ENCODE measurements around the gene IRF9.
A peak's percentile ranks its signal among the peaks of the same experiment; 100 is the strongest.
"Not testable (repeated sequence)": the region's sequence is repeated elsewhere in the genome, so short reads cannot be mapped to it uniquely, and the experiment has no call there.

IRF9 gene

DNA sequence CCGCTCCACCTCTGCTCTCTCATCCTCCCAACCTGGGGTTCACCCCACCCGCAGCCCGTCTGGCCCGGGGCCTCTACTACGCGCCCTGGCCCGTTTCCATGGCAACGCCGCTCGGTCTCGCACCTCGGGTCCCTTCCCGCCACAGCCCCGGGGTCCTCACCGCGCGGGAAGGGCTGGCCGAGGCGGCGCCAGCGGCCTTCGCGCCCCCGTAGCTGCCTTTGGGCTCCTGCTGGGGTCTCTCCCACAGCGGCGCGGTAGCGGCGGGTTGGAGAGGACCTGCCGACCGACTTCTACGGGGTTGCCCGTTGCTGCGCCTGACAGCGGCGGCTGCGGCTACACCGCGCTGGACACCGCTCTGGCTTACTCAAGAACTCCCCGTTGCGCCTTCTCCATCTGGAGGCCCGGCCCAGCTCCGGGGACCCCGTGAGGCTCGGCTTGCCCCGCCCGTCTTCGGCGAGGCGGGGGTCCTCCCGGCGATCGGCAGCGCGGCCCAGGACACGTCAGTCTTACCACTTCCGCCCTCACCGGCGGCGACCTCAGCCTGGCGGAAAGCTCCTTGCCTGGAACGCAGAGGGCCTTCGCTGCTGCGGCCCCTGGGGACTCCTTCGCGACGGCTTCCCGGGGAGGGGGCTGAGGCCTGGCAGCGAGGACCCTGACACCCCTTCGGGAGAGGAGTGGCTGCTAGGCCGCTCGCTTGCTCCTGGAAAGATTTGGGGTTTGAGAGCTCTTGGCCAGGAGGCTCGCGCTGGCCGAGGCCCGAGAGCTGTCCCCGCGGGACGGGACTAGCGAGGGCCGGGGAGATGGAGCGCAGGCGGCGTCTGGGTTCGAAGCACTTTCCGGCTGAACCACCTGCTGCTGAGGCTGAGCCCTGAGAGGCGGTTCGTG lies 34.4 kb downstream of the IRF9 start, which contains the start of gene TM9SF1:
Gene TM9SF1, minus strand, starts transcription at position 256 of the 885 bp plus-strand sequence. CDS start 422 bp downstream, outside the sequence.
- DNase-seq, result peak; percentile 44

DNA sequence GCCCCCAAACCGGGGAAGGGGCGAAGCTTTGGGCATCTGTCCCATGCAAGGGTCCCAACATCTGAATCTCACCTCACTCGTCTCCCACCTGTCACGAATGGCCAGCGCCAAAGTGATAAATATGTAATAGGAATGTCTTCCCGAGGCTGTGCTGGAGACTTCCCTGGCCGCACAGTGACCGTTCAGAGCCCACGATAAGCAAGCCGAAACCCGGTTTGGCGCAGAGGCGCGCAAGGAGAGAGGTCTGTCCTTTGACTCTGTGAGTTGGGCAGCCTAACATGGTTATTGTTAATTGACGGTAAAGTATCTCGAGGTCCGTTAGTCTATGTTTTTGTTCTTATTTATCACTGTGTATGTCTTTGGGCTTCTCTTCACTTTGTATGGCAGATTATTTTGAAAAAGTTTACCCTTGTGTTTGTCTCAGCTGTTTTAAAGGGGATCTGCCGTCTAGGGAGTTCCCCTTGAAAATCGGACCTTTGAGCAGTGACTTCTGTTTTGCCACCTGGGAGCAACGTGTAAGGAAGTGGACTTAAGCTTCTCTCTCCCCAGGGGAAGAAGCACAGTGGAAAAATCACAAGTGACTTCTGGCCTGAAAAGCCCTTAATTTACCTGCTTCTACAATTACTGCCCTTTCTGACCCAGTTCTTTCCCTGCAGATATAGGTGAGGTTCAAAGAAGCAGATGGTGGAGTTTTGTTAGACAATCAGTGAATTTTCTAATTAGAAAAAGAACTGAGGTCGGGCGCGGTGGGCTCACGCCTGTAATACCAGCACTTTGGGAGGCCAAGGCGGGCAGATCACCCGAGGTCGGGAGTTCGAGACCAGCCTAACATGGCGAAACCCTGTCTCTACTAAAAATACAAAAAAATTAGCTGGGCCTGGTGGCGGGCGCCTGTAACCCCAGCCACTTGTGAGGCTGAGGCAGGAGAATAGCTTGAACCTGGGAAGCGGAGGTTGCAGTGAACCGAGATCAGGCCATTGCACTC lies 35.3 kb downstream of the IRF9 start:
- no peak for DNase-seq

DNA sequence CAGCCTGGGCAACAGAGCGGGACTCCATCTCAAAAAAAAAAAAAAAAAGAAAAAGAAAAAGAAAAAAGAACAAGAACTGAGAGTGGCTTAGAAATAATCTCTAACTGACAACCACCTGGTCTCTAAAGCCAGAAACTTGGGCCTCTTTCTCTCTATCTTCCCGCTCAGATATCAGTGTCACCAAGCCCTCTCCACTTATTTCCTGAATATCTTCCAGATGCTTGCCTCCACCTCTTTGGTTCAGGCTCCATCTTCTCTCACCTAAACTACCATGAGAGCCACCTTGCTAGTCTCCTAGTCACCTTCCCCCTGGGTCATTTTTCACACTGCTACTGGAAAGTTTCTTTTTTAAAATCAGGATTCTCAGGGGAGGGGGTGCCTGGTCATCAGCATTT lies 36.0 kb downstream of the IRF9 start:
- DNase-seq, result no peak

DNA sequence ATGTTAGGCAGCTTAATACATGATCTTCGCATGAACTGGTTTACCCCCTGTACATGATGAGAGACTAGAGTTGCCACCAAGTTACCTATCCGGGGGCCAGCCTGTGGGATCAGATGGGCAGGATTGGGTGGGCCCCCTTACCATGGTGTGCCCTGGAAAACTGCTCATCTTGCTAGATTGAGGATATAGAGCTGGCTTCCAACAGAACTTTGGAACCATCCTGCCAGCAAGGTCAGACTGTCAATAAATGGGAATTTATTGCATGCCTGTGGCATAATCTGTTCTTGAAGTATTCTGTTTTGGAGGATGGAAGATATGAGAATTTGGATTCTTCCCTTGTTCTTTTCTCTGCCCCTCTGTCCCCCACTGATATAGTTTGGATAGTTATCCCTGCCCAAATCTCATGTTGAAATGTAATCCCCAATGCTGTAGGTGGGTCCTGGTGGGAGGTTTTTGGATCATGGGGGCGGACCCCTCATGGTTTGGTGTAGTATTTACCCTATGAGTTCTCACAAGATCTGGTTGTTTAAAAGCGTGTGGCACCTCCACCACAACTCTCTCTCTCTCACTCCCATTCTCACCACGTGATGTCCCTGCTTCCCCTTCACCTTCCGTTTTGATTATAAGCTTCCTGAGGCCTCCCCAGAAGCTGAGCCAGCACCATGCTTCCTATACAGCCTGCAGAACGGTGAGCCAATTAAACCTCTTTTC lies 37.9 kb downstream of the IRF9 start:
- DNase-seq, result no peak

DNA sequence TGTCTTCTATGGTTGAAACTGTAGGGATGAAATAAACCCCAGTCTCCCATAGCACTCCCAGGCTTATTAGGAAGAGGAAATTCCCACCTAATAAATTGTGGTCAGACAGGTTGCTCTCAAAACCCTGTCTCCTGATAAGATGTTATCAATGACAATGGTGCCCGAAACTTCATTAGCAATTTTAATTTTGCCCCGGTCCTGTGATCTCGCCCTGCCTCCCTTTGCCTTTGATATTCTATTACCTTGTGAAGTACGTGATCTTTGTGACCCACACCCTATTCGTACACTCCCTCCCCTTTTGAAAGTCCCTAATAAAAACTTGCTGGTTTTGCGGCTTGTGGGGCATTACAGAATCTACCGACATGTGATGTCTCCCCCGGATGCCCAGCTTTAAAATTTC lies 41.5 kb downstream of the IRF9 start:
- DNase-seq, result not testable (repeated sequence)

DNA sequence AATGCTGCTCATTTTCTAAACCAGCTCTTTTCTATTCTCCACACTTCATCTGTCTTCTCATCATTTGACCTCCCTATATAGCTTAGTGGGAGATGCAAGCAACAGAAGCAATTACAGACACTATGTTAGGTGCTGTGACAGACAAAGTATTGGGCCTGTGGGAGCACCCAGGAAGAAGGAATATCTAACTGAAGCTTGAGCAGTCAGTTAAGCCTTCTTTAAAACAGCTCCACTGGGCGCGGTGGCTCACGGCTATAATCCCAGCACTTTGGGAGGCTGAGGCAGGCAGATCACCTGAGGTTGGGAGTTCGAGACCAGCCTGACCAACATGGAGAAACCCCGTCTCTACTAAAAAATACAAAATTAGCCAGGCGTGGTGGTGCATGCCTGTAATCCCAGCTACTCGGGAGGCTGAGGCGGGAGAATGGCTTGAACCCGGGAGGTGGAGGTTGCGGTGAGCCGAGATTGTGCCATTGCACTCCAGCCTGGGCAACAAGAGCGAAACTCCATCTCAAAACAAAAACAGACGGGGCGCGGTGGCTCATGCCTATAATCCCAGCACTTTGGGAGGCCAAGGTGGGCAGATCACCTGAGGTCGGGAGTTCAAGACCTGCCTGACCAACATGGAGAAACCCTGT lies 42.3 kb downstream of the IRF9 start:
- not testable (repeated sequence) for DNase-seq

DNA sequence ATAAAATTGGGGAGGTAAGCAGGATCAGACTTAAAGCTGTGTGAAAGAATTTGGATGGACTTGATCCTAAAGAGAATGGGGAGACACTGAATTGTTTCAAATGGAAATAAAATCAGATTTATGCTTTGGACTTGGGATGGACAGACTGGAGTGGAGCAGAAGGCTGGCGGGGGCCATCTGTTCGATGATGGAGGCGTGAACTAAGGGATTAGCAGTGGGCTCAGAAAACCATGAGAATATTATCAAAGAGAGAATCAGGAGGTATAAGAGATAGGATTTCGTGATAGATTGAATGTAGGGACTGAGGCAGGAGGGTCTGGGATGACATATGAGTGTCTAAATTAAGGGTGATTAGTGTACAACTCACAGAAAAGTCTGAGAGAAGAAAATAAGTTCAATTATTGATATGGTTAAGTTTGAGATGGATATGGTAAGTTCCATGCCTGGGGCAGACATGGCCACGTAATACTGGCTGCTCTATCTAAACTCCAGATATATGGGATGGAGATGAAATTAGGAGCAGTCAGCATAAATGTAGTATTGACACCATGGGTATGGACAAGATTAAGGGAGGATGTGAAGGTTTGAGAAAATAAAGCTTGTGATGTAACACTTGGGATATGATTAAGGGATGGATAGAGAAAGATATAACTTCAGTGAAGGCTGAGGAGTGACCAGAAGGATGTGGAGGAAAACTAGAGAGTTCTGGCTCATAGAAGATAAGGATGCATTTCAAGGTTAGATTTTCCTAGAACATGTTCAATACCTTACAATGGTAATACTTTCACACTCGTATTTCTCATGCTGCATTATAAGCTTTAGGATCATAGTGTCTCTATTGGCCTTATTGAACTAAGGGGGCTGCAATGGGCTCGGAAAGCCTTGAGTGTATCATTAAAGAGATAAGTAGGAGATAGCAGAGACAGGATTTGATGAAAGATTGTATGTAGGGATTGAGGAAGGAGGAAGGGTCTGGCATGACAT lies 43.4 kb downstream of the IRF9 start:
- DNase-seq, result no peak

DNA sequence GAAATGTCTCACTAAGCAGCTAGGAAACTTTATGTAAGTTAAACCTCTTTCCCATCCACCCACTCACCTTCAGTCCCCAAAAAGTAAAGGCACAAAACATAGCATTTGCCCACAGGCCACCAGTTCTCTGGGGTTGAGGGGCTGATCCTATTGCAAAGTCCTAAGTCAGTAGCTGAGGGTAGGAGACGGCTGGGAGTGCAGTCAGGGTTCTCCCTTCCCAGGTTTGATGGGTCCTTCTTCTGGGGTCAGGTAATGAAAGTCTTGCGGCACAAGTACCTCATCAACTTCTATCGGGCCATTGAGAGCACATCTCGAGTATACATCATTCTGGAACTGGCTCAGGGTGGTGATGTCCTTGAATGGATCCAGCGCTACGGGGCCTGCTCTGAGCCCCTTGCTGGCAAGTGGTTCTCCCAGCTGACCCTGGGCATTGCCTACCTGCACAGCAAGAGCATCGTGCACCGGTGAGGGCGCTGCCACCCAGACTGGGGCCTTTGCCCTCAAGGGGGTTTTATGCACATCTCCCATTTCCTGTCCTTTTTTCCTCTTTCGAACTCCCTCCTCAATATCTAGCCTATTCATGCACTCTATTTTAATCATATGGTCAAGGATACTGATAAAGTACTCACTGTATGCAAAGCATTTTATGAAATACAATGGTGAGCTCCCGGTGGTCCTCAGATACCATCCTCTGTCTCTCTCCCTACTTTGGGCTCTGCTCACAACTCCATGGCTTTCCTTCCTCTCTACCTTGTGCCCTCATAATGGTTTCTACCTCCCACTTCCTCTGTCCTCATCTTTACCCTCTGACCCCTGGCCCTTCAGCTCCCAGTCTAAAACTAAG lies 45.4 kb downstream of the IRF9 start:
- no peak for DNase-seq

DNA sequence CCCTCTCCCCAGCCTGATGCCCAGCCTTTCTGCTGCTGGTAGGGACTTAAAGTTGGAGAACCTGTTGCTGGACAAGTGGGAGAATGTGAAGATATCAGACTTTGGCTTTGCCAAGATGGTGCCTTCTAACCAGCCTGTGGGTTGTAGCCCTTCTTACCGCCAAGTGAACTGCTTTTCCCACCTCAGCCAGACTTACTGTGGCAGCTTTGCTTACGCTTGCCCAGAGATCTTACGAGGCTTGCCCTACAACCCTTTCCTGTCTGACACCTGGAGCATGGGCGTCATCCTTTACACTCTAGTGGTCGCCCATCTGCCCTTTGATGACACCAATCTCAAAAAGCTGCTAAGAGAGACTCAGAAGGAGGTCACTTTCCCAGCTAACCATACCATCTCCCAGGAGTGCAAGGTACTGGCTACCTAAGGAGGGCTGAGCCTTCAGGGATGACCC lies 46.1 kb downstream of the IRF9 start:
- no peak for DNase-seq

DNA sequence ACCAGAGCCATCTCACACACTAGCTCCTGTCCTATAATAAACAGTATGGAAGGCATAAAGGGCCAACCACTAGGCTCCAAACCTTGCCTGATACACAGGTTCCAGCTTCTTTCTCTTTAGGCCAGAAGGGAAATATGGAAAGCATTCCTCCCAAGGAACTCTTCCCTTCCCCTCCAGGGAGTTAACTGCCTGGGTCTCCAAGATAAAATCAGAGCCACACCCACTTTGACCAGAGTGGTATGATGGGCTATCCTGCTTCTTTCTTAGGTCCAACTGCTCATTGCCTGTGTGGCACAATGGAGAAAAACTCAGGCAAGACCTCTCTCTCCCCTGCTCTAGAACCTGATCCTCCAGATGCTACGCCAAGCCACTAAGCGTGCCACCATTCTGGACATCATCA lies 46.6 kb downstream of the IRF9 start:
- no peak for DNase-seq

DNA sequence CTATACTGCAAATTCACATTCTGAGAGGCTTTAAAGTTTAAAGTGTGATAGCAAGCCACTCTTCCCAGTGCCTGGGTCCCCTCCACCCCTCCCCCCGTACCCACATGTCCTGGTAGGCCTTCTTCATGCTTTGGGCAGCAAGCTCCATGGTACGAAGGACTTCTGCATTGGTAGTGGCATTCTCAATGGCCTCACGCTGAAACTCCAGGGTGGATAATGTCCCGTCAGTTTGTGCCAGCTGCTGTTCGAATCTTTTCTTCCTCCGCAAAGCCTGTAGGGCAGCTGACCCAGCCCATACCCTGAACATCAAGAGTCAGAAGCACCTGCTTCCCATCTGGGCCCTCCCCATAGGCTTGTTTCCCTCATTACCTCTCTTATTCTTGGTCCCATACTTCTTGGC lies 50.2 kb downstream of the IRF9 start:
- DNase-seq, result no peak

DNA sequence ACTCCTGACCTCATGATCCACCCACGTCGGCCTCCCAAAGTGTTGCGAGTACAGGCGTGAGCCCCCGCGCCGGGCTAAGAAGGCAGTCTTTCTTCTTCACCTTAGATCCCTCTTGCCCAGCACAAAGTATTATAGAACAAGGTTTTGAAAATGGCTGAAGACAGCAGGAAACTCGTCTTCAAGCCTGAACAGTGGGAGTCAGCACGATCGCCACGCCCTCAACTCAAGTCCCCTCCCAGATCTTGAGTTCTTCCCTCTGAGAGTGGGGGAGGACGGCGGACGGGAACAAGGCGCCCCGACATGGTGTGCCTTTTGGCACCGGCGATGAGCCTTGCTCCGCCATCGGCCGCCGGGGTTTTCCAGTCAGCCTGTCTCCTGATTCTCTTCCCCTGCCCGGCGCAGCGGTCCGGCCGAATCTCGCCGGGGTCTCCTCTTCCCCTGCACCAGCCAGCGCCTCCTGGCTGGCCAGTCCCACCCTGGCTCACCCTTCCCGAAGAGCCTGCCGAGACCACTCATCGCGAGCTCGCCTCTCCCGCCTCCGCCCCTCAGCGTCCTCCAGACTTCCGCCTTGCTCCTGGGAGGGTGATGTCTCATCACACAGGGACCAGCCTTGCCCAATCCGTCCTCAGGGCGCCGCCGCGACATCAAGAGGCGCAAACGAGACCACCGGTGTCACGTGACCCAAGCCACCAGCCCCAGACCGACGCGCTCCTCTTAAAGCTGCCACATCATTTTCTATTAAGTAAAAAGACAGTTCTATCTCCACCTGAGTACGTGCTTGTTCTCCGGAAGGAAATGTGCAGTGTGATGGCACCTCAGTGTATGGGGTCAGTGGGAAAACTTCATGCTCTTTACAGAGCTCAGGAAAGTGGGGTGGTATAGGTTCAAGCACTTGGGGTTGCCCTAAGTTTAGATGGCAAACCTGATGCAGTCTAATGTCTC lies 52.1 kb downstream of the IRF9 start, which contains the start of gene CHMP4A:
Gene CHMP4A, minus strand, starts transcription at position 565 of the 942 bp plus-strand sequence. Its CDS starts 49 bp downstream, at position 516.
- DNase-seq, result peak; percentile 83

DNA sequence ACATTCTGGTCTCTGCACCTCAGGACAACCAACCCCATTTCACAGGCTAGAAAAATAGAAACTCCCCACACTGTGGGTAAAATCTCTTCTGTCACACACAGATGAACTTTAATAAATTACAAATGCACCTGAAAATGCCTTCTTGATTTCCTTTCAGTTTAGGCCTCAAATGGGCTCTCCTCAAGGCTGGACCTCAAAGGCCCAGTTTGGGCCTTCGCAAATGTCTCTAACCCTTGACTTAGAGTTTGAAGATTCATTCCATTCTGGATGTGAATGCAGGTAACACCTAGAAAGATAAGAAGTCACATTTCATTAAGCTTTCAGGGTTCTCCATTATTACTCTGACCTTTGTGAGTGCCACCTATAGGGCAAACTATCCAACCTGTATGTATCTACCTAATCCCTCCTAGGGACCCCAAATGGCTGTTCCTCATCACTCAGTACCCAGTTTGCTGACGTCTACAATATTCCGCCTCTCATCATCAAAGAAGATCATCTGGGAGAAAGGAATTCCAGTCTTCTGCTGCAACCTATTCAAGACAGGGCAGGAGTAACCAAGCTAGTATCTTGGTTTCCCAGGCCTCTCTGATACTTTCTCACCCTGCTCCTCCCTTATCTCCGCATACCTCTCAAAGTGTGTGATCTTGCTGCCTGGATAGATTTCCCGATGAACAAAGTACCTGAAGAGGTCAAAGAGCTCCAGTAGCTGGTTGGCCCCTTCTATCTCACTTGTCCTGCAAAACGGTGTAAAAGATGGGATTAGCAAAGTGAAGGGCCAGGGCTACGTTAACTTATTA lies 53.0 kb downstream of the IRF9 start:
- no peak for DNase-seq

DNA sequence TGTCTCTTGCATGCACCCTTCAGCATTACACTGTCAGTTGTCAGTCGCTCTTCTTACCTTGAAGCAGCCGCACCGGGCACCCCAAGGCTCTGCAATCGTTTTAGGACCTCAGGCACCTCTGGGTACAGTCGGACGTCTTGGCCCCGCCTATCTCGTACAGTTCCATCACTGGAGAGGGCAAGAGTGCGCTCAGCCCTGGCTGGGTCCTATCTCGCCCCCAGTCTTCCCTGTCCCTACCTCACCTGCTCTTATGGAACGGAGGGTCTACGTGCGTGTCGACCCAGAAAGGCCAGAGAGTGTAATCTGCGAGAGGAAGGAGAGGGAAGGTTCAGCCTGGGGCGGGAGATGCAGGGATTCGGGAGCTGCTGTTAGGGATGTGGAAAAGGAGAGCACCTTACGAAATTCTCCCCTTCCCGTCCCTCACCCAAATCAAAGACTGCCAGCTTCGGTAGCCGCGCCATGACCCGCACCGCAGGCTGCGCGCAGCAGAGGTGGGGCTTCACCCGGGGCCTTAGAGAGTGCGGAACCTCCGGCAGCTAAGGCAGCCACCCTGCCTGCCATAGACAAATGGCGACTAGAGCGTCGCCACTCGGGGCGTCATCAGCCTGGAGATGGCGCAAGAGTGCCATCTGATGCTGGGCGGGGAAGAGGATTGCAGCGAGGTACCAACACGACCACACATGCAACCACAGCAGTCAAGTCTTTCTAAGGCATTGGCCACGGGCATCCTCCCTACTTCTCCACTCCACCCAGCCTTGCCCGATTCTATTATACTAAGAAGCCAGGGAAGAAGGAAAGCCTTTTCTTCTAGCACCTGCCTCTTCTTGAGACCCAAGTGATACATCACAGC lies 54.7 kb downstream of the IRF9 start, which contains the start of gene MDP1:
Gene MDP1, minus strand, starts transcription at position 572 of the 850 bp plus-strand sequence. Its CDS starts 111 bp downstream, at position 461.
- peak; percentile 57 for DNase-seq
